ENCODE data around the gene EGR4.

EGR4 gene

GRCh38 chr2:73289304-73289703 lies 4.0 kb downstream of the EGR4 start:
- no peak for DNase-seq

- no peak for DNase-seq
These were observed 7.2 kb downstream of the EGR4 start for GRCh38 chr2:73286134-73286655.

GRCh38 chr2:73285159-73285739 lies 8.1 kb downstream of the EGR4 start:
- DNase-seq, result no peak

- peak; percentile 36 for DNase-seq
These were observed 8.8 kb downstream of the EGR4 start, which contains the start of gene FBXO41 for GRCh38 chr2:73284296-73285158. TSS of gene FBXO41 (minus strand) at chr2:73284478. CDS start at chr2:73269630, 14,848 bp downstream.

GRCh38 chr2:73283545-73284295 lies 9.6 kb downstream of the EGR4 start:
- DNase-seq, result no peak

- DNase-seq, result no peak
These were observed 10.3 kb downstream of the EGR4 start for GRCh38 chr2:73282924-73283544.

GRCh38 chr2:73281244-73281643 lies 12.1 kb downstream of the EGR4 start:
- no peak for DNase-seq

- no peak for DNase-seq
These were observed 13.5 kb downstream of the EGR4 start for GRCh38 chr2:73279852-73280251.

GRCh38 chr2:73272270-73272669 lies 21.1 kb downstream of the EGR4 start:
- no peak for DNase-seq

- no peak for DNase-seq
These were observed 23.5 kb downstream of the EGR4 start for GRCh38 chr2:73269686-73270465.

- DNase-seq, result peak; percentile 25
These were observed 24.3 kb downstream of the EGR4 start for GRCh38 chr2:73268830-73269685.

- DNase-seq, result no peak
These were observed 24.9 kb downstream of the EGR4 start for GRCh38 chr2:73268366-73268829.

- no peak for DNase-seq
These were observed 26.3 kb downstream of the EGR4 start for GRCh38 chr2:73267008-73267407.

- peak; percentile 12 for DNase-seq
These were observed 27.1 kb downstream of the EGR4 start for GRCh38 chr2:73266061-73266901.

GRCh38 chr2:73265298-73266060 lies 27.9 kb downstream of the EGR4 start:
- no peak for DNase-seq

GRCh38 chr2:73264783-73265182 lies 28.6 kb downstream of the EGR4 start:
- DNase-seq, result no peak

- no peak for DNase-seq
These were observed 29.1 kb downstream of the EGR4 start for GRCh38 chr2:73264332-73264606.

- no peak for DNase-seq
These were observed 29.6 kb downstream of the EGR4 start for GRCh38 chr2:73263540-73264331.

Data from fibroblast of skin of right biceps (primary cell).